HepG2 (cell line): Measurements from ENCODE around the gene DAB2. TPM values are rescaled to one million over a fixed set of nuclear protein-coding genes. Genes with fewer than 3 reads are reported as not detected.

Experiments
- ATAC-seq: fragments of 200-7000 bp; cut with Tn5 transposase; 3 replicates; pipeline ENCODE4 v1.9.1; 2020; ENCODE audit warnings: mild to moderate bottlenecking, moderate library complexity
- BruUV-seq: library from RNA; stranded (reverse); fragments of 400-500 nt; replicated peaks from 2 replicates; lab custom pipeline; 2021; lab: Mats Ljungman, UMichigan
- CTCF ChIA-PET: fragments of 300-600 bp; formaldehyde crosslinking; extraction: SDS; loops from one replicate; lab custom pipeline; 2021; ENCODE audit warnings: low total read pairs, inconsistent platforms, low intra/inter-chr PET ratio; lab: Yijun Ruan, JAX
- POLR2A ChIA-PET: fragments of 350-600 bp; sonication (Branson Sonifier 250); formaldehyde crosslinking; loops from one replicate; lab custom pipeline; 2020; ENCODE audit warnings: antibody characterized with exemption, inconsistent platforms; lab: Yijun Ruan, JAX
- DNase-seq: peaks from one replicate; pipeline ENCODE4 v3.0.0-alpha.2; 2015; ENCODE audit warnings: low spot score
- FAIRE-seq: peaks from 3 replicates; lab custom pipeline; 2011; peaks lifted over from hg19 to GRCh38; lab: Jason Lieb, UNC
- H2AFZ ChIP-seq: one replicate; pipeline ENCODE4 v1.6.1; 2011; ENCODE audit warnings: low read length, inconsistent platforms
- H3K27ac ChIP-seq: fragments of 300-600 bp; 3 replicates; pipeline ENCODE4 v1.8.0; 2011; ENCODE audit warnings: mixed run types, mild to moderate bottlenecking, mixed read lengths, low read length, inconsistent platforms; ENCODE audit not compliant: insufficient read depth; ENCODE audit errors: extremely low read length
- H3K27me3 ChIP-seq, 2 experiments: fragments of 200-600 bp in 1 of 2; 2 replicates in 1 of 2; 3 replicates in 1 of 2; pipeline versions ENCODE4 v1.6.0 to v1.8.0; 2011; ENCODE audit warnings: low read length in 2 of 2, mild to moderate bottlenecking in 2 of 2, moderate library complexity in 2 of 2, inconsistent platforms in 1 of 2; ENCODE audit not compliant: insufficient read depth in 2 of 2, control insufficient read depth in 1 of 2
- H3K36me3 ChIP-seq, 2 experiments: fragments of 200-600 bp in 1 of 2; replicated peaks in 1 of 2; 2 replicates in 1 of 2; 3 replicates in 1 of 2; pipeline versions ENCODE4 v1.5.1 to v1.8.0; 2011; ENCODE audit warnings: low read length in 2 of 2, inconsistent platforms in 1 of 2; ENCODE audit not compliant: insufficient read depth in 2 of 2, control insufficient read depth in 1 of 2
- H3K4me1 ChIP-seq: 2 replicates; pipeline ENCODE4 v1.5.1; 2012; ENCODE audit warnings: low read length, inconsistent platforms; ENCODE audit not compliant: insufficient read depth
- H3K4me2 ChIP-seq: 2 replicates; pipeline ENCODE4 v1.6.0; 2011; ENCODE audit warnings: low read depth, low read length, inconsistent platforms
- H3K4me3 ChIP-seq, 3 experiments: fragments of 200-600 bp in 1 of 3; sonication (generic), shearing (Covaris generic) in 1 of 3; replicated peaks in 1 of 3; 2 replicates each; pipeline ENCODE4 v1.5.1; 2011 to 2016; ENCODE audit warnings: low read length in 3 of 3, inconsistent platforms in 2 of 3, low read depth in 2 of 3, mild to moderate bottlenecking in 2 of 3, control low read depth in 1 of 3, mixed read lengths in 1 of 3; ENCODE audit not compliant: insufficient read depth in 1 of 3
- H3K79me2 ChIP-seq: one replicate; pipeline ENCODE4 v1.6.1; 2011; ENCODE audit warnings: low read length, inconsistent platforms; ENCODE audit not compliant: insufficient read depth
- H3K9ac ChIP-seq: 2 replicates; pipeline ENCODE4 v1.6.0; 2011; ENCODE audit warnings: mild to moderate bottlenecking, low read depth, low read length, inconsistent platforms; ENCODE audit not compliant: insufficient read depth
- H3K9me3 ChIP-seq: 2 replicates; pipeline ENCODE4 v1.5.1; 2012; ENCODE audit warnings: mild to moderate bottlenecking, low read length
- H4K20me1 ChIP-seq: 2 replicates; pipeline ENCODE4 v1.6.0; 2011; ENCODE audit warnings: inconsistent platforms, mild to moderate bottlenecking, low read length, moderate library complexity; ENCODE audit not compliant: insufficient read depth
- E2F1 ChIP-seq: sonication (generic); formaldehyde crosslinking; IDR thresholded peaks from 2 replicates; pipeline ENCODE4 v1.5.0; 2020; ENCODE audit warnings: missing genetic modification reagents
- FOXK2 ChIP-seq: fragments of 450-650 bp; IDR thresholded peaks from 2 replicates; pipeline ENCODE4 v1.6.1; 2016
- GABPA ChIP-seq, 2 experiments: IDR thresholded peaks; 2 replicates each; pipeline ENCODE4 v1.6.1; 2011 to 2016; ENCODE audit warnings: low read depth in 2 of 2, low read length in 1 of 2, missing biosample characterization in 1 of 2, missing genetic modification characterization in 1 of 2
- GTF3A ChIP-seq: sonication (generic); formaldehyde crosslinking; conservative IDR thresholded peaks from 2 replicates; pipeline ENCODE4 v1.4.0; 2020; ENCODE audit warnings: mild to moderate bottlenecking, missing genetic modification reagents
- HBP1 ChIP-seq: IDR thresholded peaks from 2 replicates; pipeline ENCODE4 v1.6.1; 2016; ENCODE audit warnings: low read depth, control low read depth
- HNF4G ChIP-seq, 2 experiments: sonication (generic) in 1 of 2; formaldehyde crosslinking in 1 of 2; IDR thresholded peaks; 2 replicates each; pipeline versions ENCODE4 v1.4.0 to v1.6.1; 2011 to 2020; ENCODE audit warnings: borderline replicate concordance in 2 of 2, low read depth in 2 of 2, mild to moderate bottlenecking in 2 of 2, low read length in 1 of 2, missing genetic modification reagents in 1 of 2, moderate library complexity in 1 of 2
- HNRNPH1 ChIP-seq: fragments of 200-400 bp; formaldehyde crosslinking; optimal IDR thresholded peaks from 2 replicates; pipeline ENCODE3; 2017; ENCODE audit warnings: mild to moderate bottlenecking, low read depth, low read length
- PCBP2 ChIP-seq: fragments of 200-400 bp; formaldehyde crosslinking; optimal IDR thresholded peaks from 2 replicates; pipeline ENCODE3; 2018; ENCODE audit warnings: low read length, low read depth; ENCODE audit not compliant: poor library complexity, severe bottlenecking
- RARA ChIP-seq: IDR thresholded peaks from 2 replicates; pipeline ENCODE4 v1.6.1; 2016; ENCODE audit warnings: missing genetic modification reagents, missing compliant biosample characterization
- TFDP1 ChIP-seq: IDR thresholded peaks from 2 replicates; pipeline ENCODE4 v1.6.1; 2016; ENCODE audit warnings: missing compliant biosample characterization, missing genetic modification reagents, borderline replicate concordance
- ZBTB14 ChIP-seq: sonication (generic); formaldehyde crosslinking; IDR thresholded peaks from 2 replicates; pipeline ENCODE4 v1.4.0; 2020; ENCODE audit warnings: missing genetic modification reagents
- ZBTB2 ChIP-seq: sonication (generic); formaldehyde crosslinking; IDR thresholded peaks from 2 replicates; pipeline ENCODE4 v1.8.0; 2022; ENCODE audit warnings: low read depth, missing genetic modification reagents
- ZIK1 ChIP-seq: sonication (generic); formaldehyde crosslinking; IDR thresholded peaks from 2 replicates; pipeline ENCODE4 v1.5.0; 2020; ENCODE audit warnings: mild to moderate bottlenecking, low read depth, missing genetic modification reagents, borderline replicate concordance
- ZKSCAN5 ChIP-seq: sonication (generic); formaldehyde crosslinking; IDR thresholded peaks from 2 replicates; pipeline ENCODE4 v1.5.1; 2020; ENCODE audit warnings: mild to moderate bottlenecking, missing genetic modification reagents
- ZNF224 ChIP-seq: sonication (generic); formaldehyde crosslinking; IDR thresholded peaks from 2 replicates; pipeline ENCODE4 v1.5.0; 2020; ENCODE audit warnings: mild to moderate bottlenecking, missing genetic modification reagents
- ZNF234 ChIP-seq: sonication (generic); formaldehyde crosslinking; conservative IDR thresholded peaks from 2 replicates; pipeline ENCODE4 v1.5.1; 2020; ENCODE audit warnings: mild to moderate bottlenecking, missing genetic modification reagents
- ZNF589 ChIP-seq: sonication (generic); formaldehyde crosslinking; conservative IDR thresholded peaks from 2 replicates; pipeline ENCODE4 v1.8.0; 2022; ENCODE audit warnings: mild to moderate bottlenecking, moderate library complexity, missing genetic modification reagents
- in situ Hi-C: cut with HindIII; loops from 2 replicates; pipeline ENCODE4 v1.10.0; 2017; ENCODE audit warnings: low pct_unique_long_range_greater_than_20kb; ENCODE audit not compliant: extremely low pct_ligation_motif_present
- intact Hi-C: fragments of 100-400 bp; cut with micrococcal nuclease; formaldehyde crosslinking; loops from one replicate; pipeline ENCODE4 v1.10.0; 2022; ENCODE audit not compliant: unreplicated experiment
- polyA plus RNA-seq, 8 experiments: library from polyadenylated mRNA; depleted of rRNA in 3 of 8; stranded (reverse) in 7 of 8; unstranded in 1 of 8; fragments of >200 nt; fragmentation: Illumina TruSeq in 4 of 8; extraction: Trizol in 4 of 8; gene quantifications; 2 replicates each; pipeline versions ENCODE4 v1.2.1 to v1.2.3, GENCODE V29; 2011 to 2016; ENCODE audit warnings: low read depth in 4 of 8, missing spikeins in 1 of 8, mixed read lengths in 1 of 8; ENCODE audit not compliant: insufficient read depth in 1 of 8
- total RNA-seq, 5 experiments: library from RNA; depleted of rRNA; stranded (reverse); fragments of >200 nt; fragmentation: Illumina TruSeq; extraction: Trizol; gene quantifications; 2 replicates each; pipeline ENCODE4 v1.2.3, GENCODE V29; 2016; ENCODE audit warnings: low read depth in 1 of 5

The DAB2 gene
- total and polyA plus RNA-seq, 2 of the 13 experiments (the other 11 are each of a cell fraction or from before 2014, with no cell fraction given) = 6.4 to 6.5 TPM

GRCh38 chr5:39415201-39415600 is 9.6 kb downstream of the DAB2 start (continued):
- TF ChIP-seq ZBTB2 (no peak), ZKSCAN5 (no peak), FOXK2 (no peak)

- no peaks in the 10 kb centered on the region for H3K9me3 ChIP-seq
- intact Hi-C loops (no loop called here), in situ Hi-C loops (no loop called here)
- H3K4me1 ChIP-seq = peaks cover 64% of the 10 kb centered on the region
- peaks cover 8% of the 10 kb centered on the region for H3K79me2 ChIP-seq
- ChIA-PET CTCF (no interaction called here), POLR2A (interaction anchor here (1.9 kb wide), 1 partner anchor 9 kb away, joined by 22 read pairs; the partner anchor contains the start of gene DAB2)
- FAIRE-seq (no peak), ATAC-seq (no peak), DNase-seq (no peak)
- no peak overlapping the region for H2AFZ ChIP-seq
- H3K4me3 ChIP-seq = no peak overlapping the region
- H3K9ac ChIP-seq = no peak overlapping the region
- H4K20me1 ChIP-seq = no peaks in the 10 kb centered on the region
- no peaks in the 10 kb centered on the region for H3K27me3 ChIP-seq
- H3K27ac ChIP-seq = no peak overlapping the region
- H3K36me3 ChIP-seq = peaks cover 0 to 2% of the 10 kb centered on the region in 2 experiments; a peak in 1 of 5 replicates
- no peak overlapping the region for H3K4me2 ChIP-seq
- BruUV-seq = no TSS peak
- TF ChIP-seq ZIK1 (CRISPR knock-in tag) = no peak
- no peak for TF ChIP-seq HBP1 (CRISPR knock-in tag)
- no peak for TF ChIP-seq GABPA (IDR thresholded peaks at IDR 0.05; ENCODE audit: low read depth, low read length)
- no peak for TF ChIP-seq GABPA (CRISPR knock-in tag; IDR thresholded peaks at IDR 0.05; ENCODE audit: low read depth)
- no peak for TF ChIP-seq HNF4G (IDR thresholded peaks at IDR 0.05; ENCODE audit: borderline replicate concordance, low read depth, low read length)
- TF ChIP-seq HNF4G (CRISPR knock-in tag; IDR thresholded peaks at IDR 0.05; ENCODE audit: borderline replicate concordance, low read depth) = no peak
- no peak for TF ChIP-seq GTF3A (CRISPR knock-in tag)
- TF ChIP-seq HNRNPH1 = no peak
- TF ChIP-seq RARA (CRISPR knock-in tag) = no peak
- no peak for TF ChIP-seq ZNF234 (CRISPR knock-in tag)
- no peak for TF ChIP-seq TFDP1 (CRISPR knock-in tag)
- TF ChIP-seq ZNF224 (CRISPR knock-in tag) = no peak
- TF ChIP-seq ZBTB14 (CRISPR knock-in tag) = no peak
- no peak for TF ChIP-seq E2F1 (CRISPR knock-in tag)
- no peak for TF ChIP-seq PCBP2
- TF ChIP-seq ZNF589 (CRISPR knock-in tag) = no peak
Measured at GRCh38 chr5:39414426-39414825, 10.4 kb downstream of the DAB2 start.
